ENCODE results near the gene C19orf53. TPM values are rescaled to one million over a fixed set of nuclear protein-coding genes. Genes with fewer than 3 reads are reported as not detected.

The C19orf53 gene
- total and polyA plus RNA-seq, 10 of the 15 experiments (the other 5 are each of a cell fraction or from before 2014, with no cell fraction given) = 109 to 449 (median 218) TPM

DNA sequence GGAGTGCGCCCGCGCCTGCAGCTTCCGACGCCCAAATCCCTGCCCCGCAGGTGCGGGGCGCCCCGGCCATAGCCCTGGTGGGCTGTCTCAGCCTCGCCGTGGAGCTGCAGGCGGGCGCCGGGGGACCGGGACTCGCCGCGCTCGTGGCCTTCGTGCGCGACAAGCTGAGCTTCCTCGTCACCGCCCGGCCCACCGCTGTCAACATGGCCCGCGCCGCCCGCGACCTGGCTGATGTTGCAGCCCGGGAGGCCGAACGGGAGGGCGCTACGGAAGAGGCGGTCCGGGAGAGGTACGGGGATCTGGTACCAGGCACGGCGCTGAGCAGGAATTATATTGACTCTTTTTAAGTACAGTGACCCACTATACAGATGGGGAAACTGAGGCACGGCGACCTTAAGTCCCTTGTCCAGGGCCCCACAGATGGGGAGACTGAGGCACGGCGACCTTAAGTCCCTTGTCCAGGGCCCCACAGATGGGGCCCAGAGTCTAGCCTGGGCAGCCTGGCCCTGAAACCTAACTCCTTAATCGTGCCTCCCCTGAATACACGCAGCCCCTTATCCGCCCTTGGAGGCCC lies 9.3 kb upstream of the C19orf53 start:
- H3K9me3 ChIP-seq (replicated peaks; ENCODE audit: control insufficient read depth, insufficient read depth, low read length) = no peaks in the 10 kb centered on the region
- intact Hi-C loops (cut with micrococcal nuclease; ENCODE audit: unreplicated experiment) = no loop called here
- ChIA-PET CTCF (interaction anchor here (0.9 to 1.0 kb wide), 3 partner anchors 9 to 318 kb away, joined by 3 to 6 read pairs (median 3); partner anchors contain the start of gene C19orf53), POLR2A (interaction anchor here (0.5 to 2.9 kb wide), 4 partner anchors 9 to 83 kb away, joined by 3 to 17 read pairs (median 4); partner anchors contain the start of gene C19orf53), RAD21 (ENCODE audit: unreplicated experiment) (interaction anchor here (1.4 kb wide), 1 partner anchor 9 kb away, joined by 7 read pairs; the partner anchor contains the start of gene C19orf53), SMC1A (ENCODE audit: uncharacterized antibody, unreplicated experiment) (interaction anchor here (2.0 kb wide), 1 partner anchor 10 kb away, joined by 6 read pairs; the partner anchor contains the start of gene C19orf53)
- in situ Hi-C loops (cut with MboI) = no loop called here
- DNase-seq (ENCODE audit: low read depth, low spot score) = no peak
- 0 out of 2 replicates have a peak overlapping the region, but pooled peaks have one; percentile 20 for H3K27ac ChIP-seq (ENCODE audit: control insufficient read depth, insufficient read depth)
- H3K79me2 ChIP-seq (ENCODE audit: control insufficient read depth, insufficient read depth, low read length) = peaks cover 19% of the 10 kb centered on the region
- WGBS (ENCODE audit: insufficient coverage, insufficient replicate concordance, low lambda C conversion rate, missing lambda C conversion rate) = 2% methylated on average over 39 of the region's 48 CpGs
- BruUV-seq (replicated peaks) = no TSS peak
- no peaks in the 10 kb centered on the region for H4K20me1 ChIP-seq (ENCODE audit: control insufficient read depth, insufficient read depth)
- no peaks in the 10 kb centered on the region for H3K27me3 ChIP-seq (replicated peaks in 1 of 2; ENCODE audit: control insufficient read depth in 2 of 2, insufficient read depth in 2 of 2, low read length in 1 of 2)
- FAIRE-seq = no peak
- peak; percentile 74 for ATAC-seq
- peak overlapping the region; percentile 83 for H3K4me3 ChIP-seq
- no peaks in the 10 kb centered on the region for H3K4me1 ChIP-seq (ENCODE audit: control insufficient read depth, insufficient read depth, low read length)
- H2AFZ ChIP-seq (ENCODE audit: control insufficient read depth, low read depth, low read length) = peak overlapping the region; percentile 61
- peak overlapping the region; percentile 94 for H3K4me2 ChIP-seq (ENCODE audit: control insufficient read depth, insufficient read depth)
- peak overlapping the region; percentile 71 for H3K9ac ChIP-seq (ENCODE audit: control insufficient read depth, insufficient read depth, low read length)
- peaks cover 0 to 4% of the 10 kb centered on the region in 2 experiments; a peak in 3 of 4 replicates for H3K36me3 ChIP-seq (ENCODE audit: control insufficient read depth in 2 of 2, insufficient read depth in 2 of 2, low read length in 1 of 2)
- TF ChIP-seq, protein P1, sequence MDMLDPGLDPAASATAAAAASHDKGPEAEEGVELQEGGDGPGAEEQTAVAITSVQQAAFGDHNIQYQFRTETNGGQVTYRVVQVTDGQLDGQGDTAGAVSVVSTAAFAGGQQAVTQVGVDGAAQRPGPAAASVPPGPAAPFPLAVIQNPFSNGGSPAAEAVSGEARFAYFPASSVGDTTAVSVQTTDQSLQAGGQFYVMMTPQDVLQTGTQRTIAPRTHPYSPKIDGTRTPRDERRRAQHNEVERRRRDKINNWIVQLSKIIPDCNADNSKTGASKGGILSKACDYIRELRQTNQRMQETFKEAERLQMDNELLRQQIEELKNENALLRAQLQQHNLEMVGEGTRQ (IDR thresholded peaks at IDR 0.05; ENCODE audit: borderline replicate concordance, low read depth, low read length) = no peak
- TF ChIP-seq FOXM1 (IDR thresholded peaks at IDR 0.05; ENCODE audit: low read depth, low read length) (no peak), KLF5 (IDR thresholded peaks at IDR 0.05; ENCODE audit: partially characterized antibody) (no peak), BHLHE40 (IDR thresholded peaks at IDR 0.05; ENCODE audit: borderline replicate concordance in 1 of 2, low read depth in 2 of 2, low read length in 1 of 2) (peak in 1 of 2 experiments; percentile 15; a peak in 1 of 4 replicates), YY1 (IDR thresholded peaks at IDR 0.05; ENCODE audit: low read depth, low read length) (peak; percentile 32; the same call in 1 of the 2 replicates), RELA (IDR thresholded peaks at IDR 0.05; ENCODE audit: borderline replicate concordance, partially characterized antibody) (no peak), GABPA (IDR thresholded peaks at IDR 0.05; ENCODE audit: low read depth) (no peak), ZNF207 (IDR thresholded peaks at IDR 0.05; ENCODE audit: borderline replicate concordance) (no peak)

Data from GM12878 (cell line).